GM18951 (cell line): ENCODE results near the gene NEU1.
"Not testable (repeated sequence)": the region's sequence is repeated elsewhere in the genome, so short reads cannot be mapped to it uniquely, and the experiment has no call there.

ENCODE experiments used
- POLR2A ChIP-seq: IDR thresholded peaks from 4 replicates; pipeline ENCODE4 v1.6.1; 2011; ENCODE audit warnings: mild to moderate bottlenecking; ENCODE audit not compliant: insufficient read length, insufficient read depth; ENCODE audit errors: extremely low read depth
- in situ Hi-C: fragments of 300-500 bp; cut with MboI; formaldehyde crosslinking; loops from one replicate; pipeline ENCODE4 v1.12.0; 2022; ENCODE audit warnings: low sequenced_read_pairs, mixed read lengths, inconsistent platforms; ENCODE audit not compliant: unreplicated experiment

NEU1 gene

DNA sequence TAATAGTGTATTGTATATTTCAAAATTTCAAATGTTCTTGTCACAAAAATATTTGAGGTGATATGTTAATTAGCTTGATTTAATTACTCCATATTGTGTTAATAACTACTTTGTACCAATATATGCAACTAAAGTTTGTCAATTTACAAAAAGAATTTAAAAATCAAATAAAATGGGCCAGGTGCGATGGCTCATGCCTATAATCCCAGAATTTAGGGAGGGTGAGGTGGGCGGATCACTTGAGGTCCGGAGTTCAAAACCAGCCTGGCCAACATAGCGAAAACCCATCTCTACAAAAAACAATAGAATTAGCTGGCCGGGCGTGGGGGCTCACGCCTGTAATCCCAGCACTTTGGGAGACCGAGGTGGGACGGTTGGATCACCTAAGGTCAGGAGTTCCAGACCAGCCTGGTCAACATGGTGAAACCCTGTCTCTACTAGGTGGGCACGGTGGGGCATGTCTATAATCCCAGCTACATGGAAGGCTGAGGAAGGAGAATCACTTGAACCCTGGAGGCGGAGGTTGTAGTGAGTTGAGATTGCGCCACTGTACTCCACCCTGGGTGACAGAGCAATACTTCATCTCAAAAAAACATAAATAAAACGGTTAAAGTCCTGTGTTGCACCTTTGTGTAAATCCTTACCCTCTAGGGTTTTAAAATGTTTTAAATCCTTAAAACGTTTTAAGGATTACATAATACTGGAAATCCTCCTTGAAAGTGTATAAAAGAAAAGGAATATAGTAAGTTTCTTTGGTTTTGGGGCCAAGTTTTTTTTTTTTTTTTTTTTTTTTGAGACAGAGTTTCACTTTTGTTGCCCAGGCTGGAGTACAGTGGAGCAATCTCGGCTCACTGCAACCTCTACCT, 31.0 kb downstream of the NEU1 start:
- no peak for TF ChIP-seq POLR2A
- in situ Hi-C loops, result no loop called here

DNA sequence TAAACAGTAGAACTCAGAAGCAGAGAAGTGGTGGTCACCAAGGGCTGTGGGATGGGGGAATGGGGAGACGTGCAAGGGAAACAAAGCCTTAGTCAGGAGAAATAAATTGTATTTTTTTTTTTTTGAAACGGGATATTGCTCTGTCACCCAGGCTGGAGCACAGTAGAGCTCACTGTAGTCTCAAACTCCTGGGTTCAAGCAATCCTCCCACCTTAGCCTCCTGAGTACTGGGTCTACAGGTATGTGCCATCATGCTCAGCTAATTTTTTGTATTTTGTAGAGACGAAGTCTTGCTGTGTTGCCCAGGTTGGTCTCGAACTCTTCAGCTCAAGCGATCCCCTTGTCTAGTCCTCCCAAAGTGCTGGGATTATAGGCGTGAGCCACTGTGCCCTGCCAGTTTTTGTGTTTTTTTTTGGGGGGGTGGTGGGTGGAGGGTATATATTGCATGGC, 31.7 kb downstream of the NEU1 start:
- TF ChIP-seq POLR2A, result no peak
- in situ Hi-C loops, result no loop called here

DNA sequence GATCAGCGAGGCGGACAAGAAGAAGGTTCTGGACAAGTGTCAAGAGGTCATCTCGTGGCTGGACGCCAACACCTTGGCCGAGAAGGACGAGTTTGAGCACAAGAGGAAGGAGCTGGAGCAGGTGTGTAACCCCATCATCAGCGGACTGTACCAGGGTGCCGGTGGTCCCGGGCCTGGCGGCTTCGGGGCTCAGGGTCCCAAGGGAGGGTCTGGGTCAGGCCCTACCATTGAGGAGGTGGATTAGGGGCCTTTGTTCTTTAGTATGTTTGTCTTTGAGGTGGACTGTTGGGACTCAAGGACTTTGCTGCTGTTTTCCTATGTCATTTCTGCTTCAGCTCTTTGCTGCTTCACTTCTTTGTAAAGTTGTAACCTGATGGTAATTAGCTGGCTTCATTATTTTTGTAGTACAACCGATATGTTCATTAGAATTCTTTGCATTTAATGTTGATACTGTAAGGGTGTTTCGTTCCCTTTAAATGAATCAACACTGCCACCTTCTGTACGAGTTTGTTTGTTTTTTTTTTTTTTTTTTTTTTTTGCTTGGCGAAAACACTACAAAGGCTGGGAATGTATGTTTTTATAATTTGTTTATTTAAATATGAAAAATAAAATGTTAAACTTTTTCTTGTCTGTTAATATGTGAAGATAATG, 32.9 kb downstream of the NEU1 start:
- in situ Hi-C loops, result no loop called here
- no peak for TF ChIP-seq POLR2A

DNA sequence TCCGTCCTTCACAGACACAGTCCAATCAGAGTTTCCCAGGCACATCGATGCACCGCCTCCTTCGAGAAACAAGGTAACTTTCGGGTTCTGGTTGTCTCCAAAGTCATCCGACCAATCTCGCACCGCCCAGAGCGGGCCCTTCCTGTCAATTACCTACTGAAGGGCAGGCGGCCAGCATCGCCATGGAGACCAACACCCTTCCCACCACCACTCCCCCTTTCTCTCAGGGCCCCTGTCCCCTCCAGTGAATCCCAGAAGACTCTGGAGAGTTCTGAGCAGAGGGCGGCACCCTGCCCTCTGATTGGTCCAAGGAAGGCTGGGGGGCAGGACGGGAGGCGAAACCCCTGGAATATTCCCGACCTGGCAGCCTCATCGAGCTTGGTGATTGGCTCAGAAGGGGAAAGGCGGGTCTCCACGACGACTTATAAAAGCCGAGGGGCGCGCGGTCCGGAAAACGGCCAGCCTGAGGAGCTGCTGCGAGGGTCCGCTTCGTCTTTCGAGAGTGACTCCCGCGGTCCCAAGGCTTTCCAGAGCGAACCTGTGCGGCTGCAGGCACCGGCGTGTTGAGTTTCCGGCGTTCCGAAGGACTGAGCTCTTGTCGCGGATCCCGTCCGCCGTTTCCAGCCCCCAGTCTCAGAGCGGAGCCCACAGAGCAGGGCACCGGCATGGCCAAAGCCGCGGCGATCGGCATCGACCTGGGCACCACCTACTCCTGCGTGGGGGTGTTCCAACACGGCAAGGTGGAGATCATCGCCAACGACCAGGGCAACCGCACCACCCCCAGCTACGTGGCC, 35.1 kb downstream of the NEU1 start, which contains the start of gene HSPA1B:
TSS of gene HSPA1B (plus strand) at position 453 of the 794 bp plus-strand sequence. CDS start at position 666, 213 bp downstream.
- TF ChIP-seq POLR2A, result peak; percentile 99
- in situ Hi-C loops, result no loop called here

DNA sequence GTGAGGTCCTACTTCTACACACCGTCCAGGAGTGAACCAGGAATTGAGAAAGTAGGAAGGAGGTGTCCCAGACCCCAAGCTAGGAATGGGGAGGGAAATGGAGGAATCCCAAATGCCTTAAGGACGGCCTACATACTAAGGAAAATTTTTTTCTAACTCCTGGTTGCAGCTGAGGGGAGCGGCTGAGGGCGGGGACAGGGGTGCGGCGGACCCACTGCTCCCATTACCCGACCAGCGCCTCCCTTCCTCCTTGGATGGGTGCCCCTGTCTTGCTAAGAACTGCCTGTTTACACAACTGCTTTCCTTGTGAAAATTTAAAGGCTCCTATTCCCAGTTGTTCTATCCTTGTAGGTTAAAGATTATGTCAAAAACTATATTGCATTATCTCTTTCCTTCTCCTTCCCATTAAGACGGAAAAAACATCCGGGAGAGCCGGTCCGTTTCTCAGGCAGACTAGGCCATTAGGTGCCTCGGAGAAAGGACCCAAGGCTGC, 35.8 kb downstream of the NEU1 start:
- TF ChIP-seq POLR2A, result peak; percentile 57
- in situ Hi-C loops, result no loop called here

DNA sequence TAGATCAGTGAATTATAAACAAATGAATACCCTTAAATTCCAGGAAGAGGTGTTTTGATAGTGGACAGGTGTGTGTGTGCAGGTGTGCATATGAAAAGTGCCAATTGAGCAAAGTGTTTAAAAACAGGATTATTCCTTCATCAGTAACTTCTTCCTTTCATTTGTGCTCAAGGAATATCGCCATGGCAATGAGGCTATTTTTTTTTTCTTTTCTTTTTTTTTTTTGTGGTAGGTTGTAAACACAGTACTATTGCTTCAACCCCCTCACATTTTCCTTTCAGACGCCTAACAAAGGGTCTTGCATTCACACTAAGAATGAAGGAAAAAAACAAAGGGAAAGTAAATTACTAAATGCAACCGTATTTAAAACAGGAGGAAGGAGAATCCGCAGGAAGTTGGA, 37.1 kb downstream of the NEU1 start:
- no peak for TF ChIP-seq POLR2A

DNA sequence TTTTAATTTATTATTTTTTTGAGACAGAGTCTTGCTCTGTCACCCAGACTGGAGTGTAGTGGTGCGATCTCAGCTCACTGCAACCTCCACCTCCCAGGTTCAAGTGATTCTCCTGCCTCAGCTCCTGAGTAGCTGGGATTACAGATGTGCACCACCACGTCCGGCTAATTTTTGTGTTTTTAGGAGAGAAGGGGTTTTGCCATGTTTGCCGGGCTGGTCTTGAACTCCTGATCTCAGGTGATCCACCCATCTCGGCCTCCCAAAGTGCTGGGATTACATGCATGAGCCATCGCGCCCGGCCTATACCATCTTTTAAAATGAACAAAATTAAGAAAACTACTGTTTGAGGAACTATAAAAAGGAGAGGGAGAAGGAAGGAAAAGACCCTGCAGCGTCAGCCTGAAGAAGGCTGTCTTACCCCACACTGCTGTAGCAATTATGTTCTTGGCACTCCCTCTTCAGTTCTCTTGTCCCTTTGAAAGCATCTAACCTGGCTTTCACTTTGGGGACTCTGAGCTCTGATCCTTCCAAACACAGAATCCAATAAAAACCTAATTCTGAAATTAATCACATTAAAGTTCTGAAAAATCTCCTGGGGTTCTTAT, 38.9 kb downstream of the NEU1 start:
- in situ Hi-C loops, result not testable (repeated sequence)

More for the DNA sequence above, 37.1 kb downstream of the NEU1 start:
- in situ Hi-C loops, result no loop called here

DNA sequence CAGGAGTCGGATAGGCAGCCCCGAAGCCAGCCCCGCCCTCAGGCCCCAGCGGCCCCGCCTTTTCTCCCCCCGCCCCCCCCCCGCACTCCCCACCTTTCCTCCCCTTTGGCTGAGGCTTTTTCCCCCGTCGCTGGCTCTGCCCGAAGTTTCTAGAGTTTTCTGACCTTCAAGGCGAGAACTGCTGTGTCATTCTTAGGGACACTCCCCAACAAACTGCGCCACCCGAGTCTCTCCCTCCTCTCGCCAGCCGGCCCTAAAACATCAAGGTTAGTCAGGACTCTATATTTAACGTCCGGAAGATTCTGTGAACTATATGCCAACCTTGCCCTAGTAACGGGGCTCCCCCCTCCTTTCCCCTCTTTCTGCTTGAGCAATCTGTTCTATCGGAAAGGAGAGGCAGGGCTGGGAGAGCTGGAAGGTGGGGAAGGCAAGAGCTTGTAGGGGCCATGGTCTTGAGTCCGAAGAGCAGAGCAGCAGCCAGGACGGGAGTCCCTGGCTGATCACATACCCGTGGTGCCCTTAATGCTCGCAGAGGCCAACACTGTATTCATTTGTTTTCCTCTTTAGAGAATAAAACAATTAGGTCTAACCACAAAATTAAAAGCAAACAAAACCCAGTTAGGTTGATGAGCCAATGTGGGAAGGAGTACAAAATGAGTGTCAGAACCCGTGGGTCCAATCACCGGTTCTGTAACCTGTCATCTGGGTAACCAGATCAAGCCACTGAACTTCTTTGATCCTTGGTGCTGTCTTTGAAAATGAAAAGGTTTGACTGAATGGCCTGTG, 40.4 kb downstream of the NEU1 start:
- in situ Hi-C loops, result no loop called here
- TF ChIP-seq POLR2A, result peak; percentile 37

DNA sequence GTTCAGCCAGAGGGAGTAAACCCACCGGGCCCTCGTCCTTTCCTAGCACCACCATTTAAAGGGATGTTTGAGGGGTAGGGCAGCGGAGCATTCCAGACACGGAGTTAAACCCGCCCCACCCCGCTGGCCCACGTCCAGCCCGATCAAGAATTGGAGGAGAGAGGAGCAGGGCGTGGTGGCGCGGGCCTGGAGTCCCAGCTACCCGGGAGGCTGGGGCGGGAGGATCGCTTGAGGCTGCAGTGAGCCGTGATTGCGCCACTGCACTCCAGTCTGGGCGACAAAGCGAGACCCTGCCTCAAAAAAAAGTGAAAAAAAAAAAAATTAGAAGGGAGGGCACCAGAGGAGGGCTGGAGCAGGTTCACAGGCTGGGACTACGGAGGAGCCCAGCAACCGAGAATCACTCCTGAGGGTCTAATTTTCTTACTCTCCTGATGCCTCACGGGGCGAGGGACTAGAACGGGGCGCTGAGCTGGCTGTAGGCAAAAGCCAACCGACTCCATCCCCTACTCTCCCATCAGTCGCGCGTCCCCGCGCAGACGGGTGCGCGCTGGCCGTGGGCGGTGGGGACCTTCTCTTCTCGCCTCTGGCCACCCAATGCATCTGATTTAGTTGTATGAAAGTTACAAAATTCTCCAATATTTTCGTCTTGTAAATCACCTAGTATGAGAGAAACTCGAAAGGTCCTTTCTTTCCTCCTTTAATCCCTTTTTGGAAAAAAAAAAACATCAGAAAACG, 41.2 kb downstream of the NEU1 start:
- TF ChIP-seq POLR2A, result peak; percentile 70
- in situ Hi-C loops, result no loop called here

DNA sequence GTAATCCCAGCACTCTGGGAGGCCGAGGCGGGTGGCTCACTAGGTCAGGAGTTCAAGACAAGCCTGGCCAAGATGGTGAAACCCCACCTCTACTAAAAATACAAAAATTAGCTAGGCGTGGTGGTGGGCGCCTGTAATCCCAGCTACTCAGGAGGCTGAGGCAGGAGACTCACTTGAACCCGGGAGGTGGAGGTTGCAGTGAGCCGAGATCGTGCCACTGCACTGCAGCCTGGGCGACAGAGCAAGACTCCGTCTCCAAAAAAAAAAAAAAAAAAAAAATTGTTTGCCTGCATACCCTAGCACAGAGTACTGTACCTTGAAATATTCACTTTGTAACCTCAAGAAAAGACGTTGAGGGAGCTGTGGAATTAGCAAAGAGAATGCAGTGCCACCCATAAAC, 42.2 kb downstream of the NEU1 start:
- in situ Hi-C loops, result not testable (repeated sequence)

DNA sequence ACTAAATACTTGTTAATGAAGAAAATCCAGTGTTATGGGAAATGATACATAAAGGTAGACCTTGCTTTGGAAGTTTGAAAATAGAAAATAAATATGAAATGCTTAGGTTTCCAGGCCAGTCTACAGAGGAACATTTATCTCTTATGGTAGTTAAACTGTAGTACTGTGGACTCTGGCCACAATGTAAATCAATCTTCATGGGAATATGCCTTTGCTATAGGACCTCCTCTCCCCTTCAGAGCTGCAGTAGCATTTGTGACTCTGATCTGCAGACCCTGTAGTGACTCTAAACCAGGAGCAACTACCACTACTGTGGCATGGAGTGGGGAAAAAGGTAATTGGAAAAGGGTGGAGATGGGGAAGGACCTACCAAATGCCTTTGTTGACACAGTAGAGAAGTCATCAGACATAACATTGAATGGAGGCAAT, 42.7 kb downstream of the NEU1 start:
- in situ Hi-C loops, result no loop called here
- TF ChIP-seq POLR2A, result no peak

DNA sequence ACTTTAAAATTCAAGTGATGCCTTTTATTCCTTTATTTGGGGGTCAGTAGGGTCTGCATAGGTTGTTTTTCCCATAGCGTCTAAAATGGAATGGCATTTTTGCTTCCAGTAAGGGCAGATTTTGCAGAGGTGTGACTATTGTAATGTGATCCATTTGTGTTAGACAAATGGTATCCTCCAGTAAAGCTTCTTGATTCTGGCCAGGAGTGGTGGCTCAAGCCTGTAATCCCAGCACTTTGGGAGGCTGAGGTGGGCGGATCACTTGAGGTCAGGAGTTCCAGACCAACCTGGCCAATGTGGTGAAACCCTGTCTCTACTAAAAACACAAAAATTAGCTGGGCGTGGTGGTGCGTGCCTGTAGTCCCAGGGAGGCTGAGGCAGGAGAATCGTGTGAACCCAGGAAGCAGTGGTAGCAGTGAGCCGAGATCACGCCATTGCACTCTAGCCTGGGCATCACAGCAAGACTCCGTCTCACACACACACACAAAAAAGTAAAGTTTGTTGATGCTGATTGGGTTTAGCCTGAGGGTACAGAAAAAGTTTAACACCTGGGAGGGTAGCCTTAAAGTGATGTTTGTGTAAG, 44.6 kb downstream of the NEU1 start:
- in situ Hi-C loops, result not testable (repeated sequence)

DNA sequence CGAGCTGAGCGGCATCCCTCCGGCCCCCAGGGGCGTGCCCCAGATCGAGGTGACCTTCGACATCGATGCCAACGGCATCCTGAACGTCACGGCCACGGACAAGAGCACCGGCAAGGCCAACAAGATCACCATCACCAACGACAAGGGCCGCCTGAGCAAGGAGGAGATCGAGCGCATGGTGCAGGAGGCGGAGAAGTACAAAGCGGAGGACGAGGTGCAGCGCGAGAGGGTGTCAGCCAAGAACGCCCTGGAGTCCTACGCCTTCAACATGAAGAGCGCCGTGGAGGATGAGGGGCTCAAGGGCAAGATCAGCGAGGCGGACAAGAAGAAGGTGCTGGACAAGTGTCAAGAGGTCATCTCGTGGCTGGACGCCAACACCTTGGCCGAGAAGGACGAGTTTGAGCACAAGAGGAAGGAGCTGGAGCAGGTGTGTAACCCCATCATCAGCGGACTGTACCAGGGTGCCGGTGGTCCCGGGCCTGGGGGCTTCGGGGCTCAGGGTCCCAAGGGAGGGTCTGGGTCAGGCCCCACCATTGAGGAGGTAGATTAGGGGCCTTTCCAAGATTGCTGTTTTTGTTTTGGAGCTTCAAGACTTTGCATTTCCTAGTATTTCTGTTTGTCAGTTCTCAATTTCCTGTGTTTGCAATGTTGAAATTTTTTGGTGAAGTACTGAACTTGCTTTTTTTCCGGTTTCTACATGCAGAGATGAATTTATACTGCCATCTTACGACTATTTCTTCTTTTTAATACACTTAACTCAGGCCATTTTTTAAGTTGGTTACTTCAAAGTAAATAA, 45.3 kb downstream of the NEU1 start:
- in situ Hi-C loops, result not testable (repeated sequence)
